Gastroesophageal sphincter (tissue), 3 donors: ENCODE data around the gene CHRM5.

Experiments
- CTCF ChIP-seq, 4 experiments: fragments of 200-600 bp in 2 of 4; fragments of 450-650 bp in 2 of 4; sonication (generic) in 1 of 4; IDR thresholded peaks; one replicate each; pipeline ENCODE4 v1.5.1; 2017 to 2019; ENCODE audit warnings: antibody characterized with exemption in 4 of 4, mild to moderate bottlenecking in 2 of 4, moderate library complexity in 2 of 4
- POLR2A ChIP-seq, 2 donors: fragments of 450-650 bp; IDR thresholded peaks; one replicate each; pipeline ENCODE4 v1.6.1; 2017; ENCODE audit warnings: antibody characterized with exemption in 2 of 2, mild to moderate bottlenecking in 2 of 2, moderate library complexity in 1 of 2
- POLR2AphosphoS5 ChIP-seq: sonication (generic); formaldehyde crosslinking; IDR thresholded peaks from one replicate; pipeline ENCODE4 v1.6.1; 2017; ENCODE audit warnings: antibody characterized with exemption

- TF ChIP-seq CTCF (IDR thresholded peaks at IDR 0.05): no peak
- no peak for TF ChIP-seq POLR2A (IDR thresholded peaks at IDR 0.05)
- no peak for TF ChIP-seq POLR2AphosphoS5
Measured at GRCh38 chr15:33960549-33960935, 7.8 kb upstream of the CHRM5 start.
